A549 (cell line): ENCODE measurements around the gene LCN6. TPM values are rescaled to one million over a fixed set of nuclear protein-coding genes. Genes with fewer than 3 reads are reported as not detected.

ENCODE experiments used
- ATAC-seq, 2 experiments: fragments of 200-7000 bp in 1 of 2; fragments of >200 bp in 1 of 2; cut with Nextera tagmentation in 1 of 2; cut with Tn5 transposase in 1 of 2; 3 replicates each; pipeline versions ENCODE4 v1.8.0 to v1.9.1; 2018 to 2020; ENCODE audit warnings: mild to moderate bottlenecking in 1 of 2, moderate library complexity in 1 of 2
- CTCF ChIA-PET: fragments of 300-600 bp; sonication (Branson Sonifier 250); formaldehyde crosslinking; extraction: SDS; loops from one replicate; lab custom pipeline; 2021; ENCODE audit warnings: antibody characterized with exemption, inconsistent platforms; lab: Yijun Ruan, JAX
- POLR2A ChIA-PET: fragments of 350-600 bp; formaldehyde crosslinking; extraction: SDS; loops from one replicate; lab custom pipeline; 2021; ENCODE audit warnings: antibody characterized with exemption, inconsistent platforms; lab: Yijun Ruan, JAX
- DNase-seq, 2 experiments: peaks; one replicate each; pipeline versions ENCODE4 v3.0.0 to v3.0.0-alpha.2; 2011 to 2016; ENCODE audit warnings: low read depth in 1 of 2, low spot score in 1 of 2
- FAIRE-seq: peaks from 2 replicates; lab custom pipeline; 2011; peaks lifted over from hg19 to GRCh38; lab: Jason Lieb, UNC
- H3K27ac ChIP-seq, 2 experiments: fragments of >200 bp; sonication (Bioruptor Twin); formaldehyde crosslinking; 3 replicates each; pipeline ENCODE4 v1.5.1; 2016 to 2017
- H3K4me1 ChIP-seq: fragments of >200 bp; sonication (Bioruptor Twin); formaldehyde crosslinking; 3 replicates; pipeline ENCODE4 v1.6.1; 2016
- H3K4me2 ChIP-seq: fragments of >200 bp; sonication (Bioruptor Twin); formaldehyde crosslinking; 3 replicates; pipeline ENCODE4 v1.6.1; 2016
- H3K4me3 ChIP-seq: fragments of >200 bp; sonication (Bioruptor Twin); formaldehyde crosslinking; 3 replicates; pipeline ENCODE4 v1.5.1; 2016
- H3K9me3 ChIP-seq: fragments of >200 bp; sonication (Bioruptor Twin); formaldehyde crosslinking; 3 replicates; pipeline ENCODE4 v1.6.1; 2016
- CBX8 ChIP-seq: fragments of 200-600 bp; sonication (generic); IDR thresholded peaks from 2 replicates; pipeline ENCODE4 v1.6.1; 2016
- CHD4 ChIP-seq: fragments of 200-600 bp; sonication (generic); IDR thresholded peaks from 2 replicates; pipeline ENCODE4 v1.6.1; 2016; ENCODE audit warnings: antibody characterized with exemption, mild to moderate bottlenecking, borderline replicate concordance
- E2F6 ChIP-seq: IDR thresholded peaks from 2 replicates; pipeline ENCODE4 v1.6.1; 2012; ENCODE audit warnings: low read depth, borderline replicate concordance
- ELK1 ChIP-seq: fragments of 150-350 bp; IDR thresholded peaks from 2 replicates; pipeline ENCODE4 v1.6.1; 2014; ENCODE audit warnings: low read depth, mild to moderate bottlenecking, low read length
- FOSL2 ChIP-seq, 2 experiments: fragments of 450-650 bp in 1 of 2; fragments of >200 bp in 1 of 2; sonication (Bioruptor Twin) in 1 of 2; formaldehyde crosslinking; IDR thresholded peaks; 2 replicates each; pipeline versions ENCODE4 v1.5.0 to v1.6.1; 2016 to 2020; ENCODE audit warnings: mild to moderate bottlenecking in 1 of 2, moderate library complexity in 1 of 2
- GATA3 ChIP-seq: IDR thresholded peaks from 2 replicates; pipeline ENCODE4 v1.6.1; 2012; ENCODE audit warnings: borderline replicate concordance
- HOXA7 ChIP-seq: fragments of 250-450 bp; sonication (Bioruptor Pico); IDR thresholded peaks from 2 replicates; pipeline ENCODE4 v1.5.0; 2020; ENCODE audit warnings: mild to moderate bottlenecking, moderate library complexity
- HOXB5 ChIP-seq: fragments of 250-450 bp; sonication (Bioruptor Pico); IDR thresholded peaks from 2 replicates; pipeline ENCODE4 v1.5.0; 2020; ENCODE audit warnings: mild to moderate bottlenecking, moderate library complexity
- JUN ChIP-seq, 2 experiments: fragments of >200 bp; sonication (Bioruptor Twin); formaldehyde crosslinking; IDR thresholded peaks; 2 replicates in 1 of 2; 3 replicates in 1 of 2; pipeline ENCODE4 v1.6.1; 2016 to 2017
- KDM5A ChIP-seq: fragments of 200-600 bp; sonication (generic); IDR thresholded peaks from 2 replicates; pipeline ENCODE4 v1.6.1; 2016; ENCODE audit warnings: antibody characterized with exemption, mild to moderate bottlenecking
- NFE2L2 ChIP-seq: fragments of 150-350 bp; conservative IDR thresholded peaks from 2 replicates; pipeline ENCODE4 v1.6.1; 2014; ENCODE audit warnings: low read length
- PHF8 ChIP-seq: fragments of 200-600 bp; sonication (generic); IDR thresholded peaks from 2 replicates; pipeline ENCODE4 v1.6.1; 2016; ENCODE audit warnings: low read depth, mild to moderate bottlenecking, antibody characterized with exemption, moderate library complexity, borderline replicate concordance
- POLR2A ChIP-seq: IDR thresholded peaks from 2 replicates; pipeline ENCODE4 v1.6.1; 2012; ENCODE audit warnings: mild to moderate bottlenecking, low read length
- POLR2AphosphoS2 ChIP-seq: conservative IDR thresholded peaks from 2 replicates; pipeline ENCODE4 v1.6.1; 2012; ENCODE audit warnings: low read length, improper control_type of control experiment, inconsistent platforms
- RCOR1 ChIP-seq: fragments of 150-350 bp; IDR thresholded peaks from 2 replicates; pipeline ENCODE4 v1.6.1; 2014; ENCODE audit warnings: antibody characterized with exemption, low read length, low read depth
- RNF2 ChIP-seq: fragments of 200-600 bp; sonication (generic); IDR thresholded peaks from 2 replicates; pipeline ENCODE4 v1.6.1; 2016; ENCODE audit warnings: low read depth, mild to moderate bottlenecking, antibody characterized with exemption, moderate library complexity, borderline replicate concordance
- TFCP2L1 ChIP-seq: fragments of 250-450 bp; sonication (Bioruptor Pico); IDR thresholded peaks from 2 replicates; pipeline ENCODE4 v1.5.0; 2021; ENCODE audit warnings: mild to moderate bottlenecking
- USF2 ChIP-seq: fragments of 450-650 bp; IDR thresholded peaks from 2 replicates; pipeline ENCODE4 v1.6.1; 2014; ENCODE audit warnings: antibody characterized with exemption
- WGBS: methylation state at CpG from one replicate; pipeline ENCODE4 v1.1.6; 2017; ENCODE audit errors: missing lambda C conversion rate; 5-methylcytosine and 5-hydroxymethylcytosine counted together
- polyA plus RNA-seq, 4 experiments: library from polyadenylated mRNA; depleted of rRNA in 3 of 4; stranded (reverse); fragments of >200 nt; fragmentation: RNase III in 1 of 4; extraction: RNeasy Plus Mini Kit Qiagen cat#74134 plus additional on column Dnase treatment in 1 of 4; gene quantifications; 2 replicates in 3 of 4; 3 replicates in 1 of 4; pipeline ENCODE4 v1.2.3, GENCODE V29; 2011 to 2017

The LCN6 gene
- polyA plus RNA-seq, 2 of the 4 experiments (the other 2 are of a cell fraction): not detected

GRCh38 chr9:136732444-136733178 is 15.7 kb downstream of the LCN6 start:
- no peak overlapping the region for H3K4me3 ChIP-seq
- H3K4me2 ChIP-seq: no peak overlapping the region
- no peak for DNase-seq
- peaks cover 6% of the 10 kb centered on the region; the same call in 1 of the 3 replicates for H3K4me1 ChIP-seq
- TF ChIP-seq CBX8: no peak
- no peak for TF ChIP-seq POLR2AphosphoS2
- no peak for TF ChIP-seq KDM5A
- TF ChIP-seq FOSL2 (IDR thresholded peaks at IDR 0.05): no peak
- TF ChIP-seq FOSL2 (CRISPR knock-in tag; IDR thresholded peaks at IDR 0.05): no peak
- TF ChIP-seq PHF8: no peak
- H3K9me3 ChIP-seq: no peaks in the 10 kb centered on the region
- no peak overlapping the region for H3K27ac ChIP-seq
- WGBS: 71% methylated on average over 15 of the region's 16 CpGs
- ATAC-seq: no peak
- ChIA-PET POLR2A (no interaction called here), CTCF (interaction anchor here (2.1 to 6.0 kb wide), 3 partner anchors 9 to 28 kb away, joined by 7 to 50 read pairs (median 42); partner anchors contain the start of genes LCN10 and LCN8)
- no peak for FAIRE-seq

- 88% methylated on average over 8 of the region's 8 CpGs for WGBS
- no peak overlapping the region for H3K27ac ChIP-seq
- H3K4me3 ChIP-seq: no peak overlapping the region
- FAIRE-seq: no peak
- H3K9me3 ChIP-seq: no peaks in the 10 kb centered on the region
- POLR2A ChIA-PET: interaction anchor here (0.5 kb wide), 1 partner anchor 355 kb away, joined by 4 read pairs; no protein-coding TSS in a partner anchor
- ATAC-seq: no peak
- CTCF ChIA-PET: interaction anchor here (1.0 to 6.0 kb wide), 14 partner anchors 11 to 299 kb away, joined by 3 to 50 read pairs (median 12); partner anchors contain the start of genes DIPK1B, LCN10, LCN15 and LCN8
- no peak for TF ChIP-seq USF2
- no peak for TF ChIP-seq HOXA7 (CRISPR knock-in tag)
- TF ChIP-seq ELK1: no peak
- no peak for TF ChIP-seq CHD4
- H3K4me2 ChIP-seq: peak overlapping the region; percentile 97; the same call in 2 of the 3 replicates
- H3K4me1 ChIP-seq: peaks cover 23% of the 10 kb centered on the region
- no peak for DNase-seq
Observed at GRCh38 chr9:136729926-136730325, 18.4 kb downstream of the LCN6 start.

GRCh38 chr9:136729144-136729543 is 19.2 kb downstream of the LCN6 start:
- ChIA-PET CTCF (interaction anchor here (0.6 to 6.0 kb wide), 23 partner anchors 8 to 468 kb away, joined by 3 to 50 read pairs (median 7); partner anchors contain the start of genes DIPK1B, LCN10, LCN15 and LCN6), POLR2A (interaction anchor here (1.1 to 2.7 kb wide), 8 partner anchors 10 to 366 kb away, joined by 3 to 17 read pairs (median 4); partner anchors contain the start of gene LCN10)
- H3K4me2 ChIP-seq: peak overlapping the region; percentile 97
- no peak for FAIRE-seq
- peak in 1 of 2 experiments; percentile 62 for DNase-seq
- H3K27ac ChIP-seq: peak overlapping the region; percentile 99 to 100
- H3K4me1 ChIP-seq: peaks cover 31% of the 10 kb centered on the region
- 0 out of 5 replicates have a peak, but pooled peaks of 1 of the 2 experiments have one; percentile 18 for TF ChIP-seq JUN (IDR thresholded peaks at IDR 0.05)
- TF ChIP-seq POLR2A: peak; percentile 29; the same call in 1 of the 2 replicates
- no peak for TF ChIP-seq NFE2L2
- TF ChIP-seq, all 56 proteins: peak for 2
- WGBS: 44% methylated on average over 7 of the region's 7 CpGs
- Histone ChIP-seq H3K4me3 (peak overlapping the region; percentile 91), H3K9me3 (no peaks in the 10 kb centered on the region)
- peak; percentile 63 to 80 for ATAC-seq

GRCh38 chr9:136728548-136729123 is 19.7 kb downstream of the LCN6 start:
- CTCF ChIA-PET: interaction anchor here (0.6 to 6.0 kb wide), 33 partner anchors 9 to 467 kb away, joined by 3 to 50 read pairs (median 5); partner anchors contain the start of genes DIPK1B, LCN10, LCN15 and LCN6
- 0% methylated on average over 3 of the region's 53 CpGs for WGBS
- FAIRE-seq: no peak
- Histone ChIP-seq H3K9me3 (no peaks in the 10 kb centered on the region), H3K4me2 (peak overlapping the region; percentile 97), H3K27ac (peak overlapping the region; percentile 99 to 100)
- peak; percentile 27; the same call in 1 of the 2 replicates for TF ChIP-seq POLR2A
- TF ChIP-seq GATA3: 0 out of 2 replicates have a peak, but pooled peaks have one; percentile 16
- TF ChIP-seq RCOR1: no peak
- no peak for TF ChIP-seq TFCP2L1
- peak; percentile 68; the same call in 1 of the 2 replicates for TF ChIP-seq RNF2
- peak; percentile 47; the same call in 1 of the 2 replicates for TF ChIP-seq E2F6
- TF ChIP-seq HOXB5 (CRISPR knock-in tag): no peak
- TF ChIP-seq, all 56 proteins: peak for 4
- peak; percentile 57 to 72 for ATAC-seq
- peak overlapping the region; percentile 91 for H3K4me3 ChIP-seq
- peaks cover 36% of the 10 kb centered on the region for H3K4me1 ChIP-seq
- POLR2A ChIA-PET: interaction anchor here (0.5 to 2.7 kb wide), 25 partner anchors 8 to 366 kb away, joined by 3 to 30 read pairs (median 4); partner anchors contain the start of genes AJM1, DIPK1B, LCN10 and RABL6
- DNase-seq: peak in 1 of 2 experiments; percentile 56
